Measurements from ENCODE around the gene AGTPBP1.
"Not testable (repeated sequence)": the region's sequence is repeated elsewhere in the genome, so short reads cannot be mapped to it uniquely, and the experiment has no call there.

AGTPBP1 gene

GRCh38 chr9:85741875-85742596, at the start of gene AGTPBP1:
AGTPBP1 (minus strand) TSS chr9:85741954; CDS start chr9:85712533, 29,421 bp downstream.
- peak within 1 kb of the TSS; percentile 94 for H3K4me3 ChIP-seq (ENCODE audit: low read length)
- no peaks in the 10 kb centered on the region for H3K36me3 ChIP-seq (ENCODE audit: control insufficient read depth, insufficient read depth, low read length, severe bottlenecking)
- H3K9me3 ChIP-seq (ENCODE audit: control insufficient read depth, low read length), result no peaks in the 10 kb centered on the region
- peaks cover 16% of the 10 kb centered on the region for H3K27me3 ChIP-seq (replicated peaks; ENCODE audit: control insufficient read depth, insufficient read depth, low read length)
- DNase-seq (ENCODE audit: low read depth), result peak; percentile 97
- H3K9ac ChIP-seq (ENCODE audit: low read length), result peak within 1 kb of the TSS; percentile 87
- peaks cover 23% of the 10 kb centered on the region for H3K4me1 ChIP-seq (ENCODE audit: control insufficient read depth, insufficient read depth, low read length)

GRCh38 chr9:85786116-85786515, 44.4 kb upstream of the AGTPBP1 start:
- H3K4me1 ChIP-seq (ENCODE audit: control insufficient read depth, insufficient read depth, low read length), result not testable (repeated sequence)

GRCh38 chr9:85773844-85774243, 32.1 kb upstream of the AGTPBP1 start:
- H3K36me3 ChIP-seq (ENCODE audit: control insufficient read depth, insufficient read depth, low read length, severe bottlenecking); H3K9me3 ChIP-seq (ENCODE audit: control insufficient read depth, low read length): not testable (repeated sequence)

More at GRCh38 chr9:85786116-85786515, 44.4 kb upstream of the AGTPBP1 start:
- H3K27me3 ChIP-seq (replicated peaks; ENCODE audit: control insufficient read depth, insufficient read depth, low read length); H3K4me3 ChIP-seq (ENCODE audit: low read length); H3K9me3 ChIP-seq (ENCODE audit: control insufficient read depth, low read length); H3K9ac ChIP-seq (ENCODE audit: low read length); H3K36me3 ChIP-seq (ENCODE audit: control insufficient read depth, insufficient read depth, low read length, severe bottlenecking); DNase-seq (ENCODE audit: low read depth): not testable (repeated sequence)

GRCh38 chr9:85761802-85762201, 20.0 kb upstream of the AGTPBP1 start:
- not testable (repeated sequence) for H3K9ac ChIP-seq (ENCODE audit: low read length); H3K4me3 ChIP-seq (ENCODE audit: low read length); H3K4me1 ChIP-seq (ENCODE audit: control insufficient read depth, insufficient read depth, low read length); H3K36me3 ChIP-seq (ENCODE audit: control insufficient read depth, insufficient read depth, low read length, severe bottlenecking); H3K9me3 ChIP-seq (ENCODE audit: control insufficient read depth, low read length); H3K27me3 ChIP-seq (replicated peaks; ENCODE audit: control insufficient read depth, insufficient read depth, low read length); DNase-seq (ENCODE audit: low read depth)

More at GRCh38 chr9:85773844-85774243, 32.1 kb upstream of the AGTPBP1 start:
- H3K4me1 ChIP-seq (ENCODE audit: control insufficient read depth, insufficient read depth, low read length); H3K27me3 ChIP-seq (replicated peaks; ENCODE audit: control insufficient read depth, insufficient read depth, low read length); H3K9ac ChIP-seq (ENCODE audit: low read length); DNase-seq (ENCODE audit: low read depth); H3K4me3 ChIP-seq (ENCODE audit: low read length): not testable (repeated sequence)

GRCh38 chr9:85757716-85758115, 16.0 kb upstream of the AGTPBP1 start:
- not testable (repeated sequence) for H3K27me3 ChIP-seq (replicated peaks; ENCODE audit: control insufficient read depth, insufficient read depth, low read length); H3K9me3 ChIP-seq (ENCODE audit: control insufficient read depth, low read length); H3K4me1 ChIP-seq (ENCODE audit: control insufficient read depth, insufficient read depth, low read length); H3K36me3 ChIP-seq (ENCODE audit: control insufficient read depth, insufficient read depth, low read length, severe bottlenecking); H3K4me3 ChIP-seq (ENCODE audit: low read length); H3K9ac ChIP-seq (ENCODE audit: low read length)
- peak; percentile 25 for DNase-seq (ENCODE audit: low read depth)

- DNase-seq (ENCODE audit: low read depth); H3K4me1 ChIP-seq (ENCODE audit: control insufficient read depth, insufficient read depth, low read length); H3K36me3 ChIP-seq (ENCODE audit: control insufficient read depth, insufficient read depth, low read length, severe bottlenecking); H3K9ac ChIP-seq (ENCODE audit: low read length); H3K27me3 ChIP-seq (replicated peaks; ENCODE audit: control insufficient read depth, insufficient read depth, low read length); H3K4me3 ChIP-seq (ENCODE audit: low read length); H3K9me3 ChIP-seq (ENCODE audit: control insufficient read depth, low read length): not testable (repeated sequence)
Observed at GRCh38 chr9:85756216-85756615, 14.5 kb upstream of the AGTPBP1 start.

DNA sequence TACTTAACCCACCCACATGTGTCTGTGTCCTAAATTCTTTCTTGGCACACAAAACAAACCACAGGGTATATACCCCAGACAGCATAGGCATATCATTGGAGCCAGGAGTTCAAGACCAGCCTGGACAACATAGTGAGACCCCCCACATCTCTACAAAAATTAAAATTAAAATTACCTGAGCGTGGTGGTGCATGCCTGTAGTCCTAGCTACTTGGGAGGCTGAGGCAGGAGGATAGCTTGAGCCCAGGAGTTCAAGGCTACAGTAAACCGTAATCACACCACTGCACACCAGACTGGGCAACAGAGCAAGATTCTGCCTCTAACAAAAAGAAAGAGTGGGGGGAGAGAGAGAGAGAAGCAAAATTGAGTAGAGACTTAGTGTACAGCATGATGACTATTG, 4.6 kb upstream of the AGTPBP1 start:
- H3K9me3 ChIP-seq (ENCODE audit: control insufficient read depth, low read length), result no peaks in the 10 kb centered on the region
- H3K4me3 ChIP-seq (ENCODE audit: low read length), result no peak overlapping the region
- peaks cover 26% of the 10 kb centered on the region for H3K27me3 ChIP-seq (replicated peaks; ENCODE audit: control insufficient read depth, insufficient read depth, low read length)
- H3K4me1 ChIP-seq (ENCODE audit: control insufficient read depth, insufficient read depth, low read length), result peaks cover 16% of the 10 kb centered on the region
- H3K36me3 ChIP-seq (ENCODE audit: control insufficient read depth, insufficient read depth, low read length, severe bottlenecking), result no peaks in the 10 kb centered on the region
- no peak for DNase-seq (ENCODE audit: low read depth)
- no peak overlapping the region for H3K9ac ChIP-seq (ENCODE audit: low read length)

GRCh38 chr9:85745203-85745602, 3.4 kb upstream of the AGTPBP1 start:
- Histone ChIP-seq H3K9ac (ENCODE audit: low read length) (no peak overlapping the region), H3K36me3 (ENCODE audit: control insufficient read depth, insufficient read depth, low read length, severe bottlenecking) (no peaks in the 10 kb centered on the region), H3K27me3 (replicated peaks; ENCODE audit: control insufficient read depth, insufficient read depth, low read length) (peaks cover 22% of the 10 kb centered on the region), H3K4me3 (ENCODE audit: low read length) (no peak overlapping the region), H3K9me3 (ENCODE audit: control insufficient read depth, low read length) (no peaks in the 10 kb centered on the region), H3K4me1 (ENCODE audit: control insufficient read depth, insufficient read depth, low read length) (peaks cover 23% of the 10 kb centered on the region)
- no peak for DNase-seq (ENCODE audit: low read depth)

DNA sequence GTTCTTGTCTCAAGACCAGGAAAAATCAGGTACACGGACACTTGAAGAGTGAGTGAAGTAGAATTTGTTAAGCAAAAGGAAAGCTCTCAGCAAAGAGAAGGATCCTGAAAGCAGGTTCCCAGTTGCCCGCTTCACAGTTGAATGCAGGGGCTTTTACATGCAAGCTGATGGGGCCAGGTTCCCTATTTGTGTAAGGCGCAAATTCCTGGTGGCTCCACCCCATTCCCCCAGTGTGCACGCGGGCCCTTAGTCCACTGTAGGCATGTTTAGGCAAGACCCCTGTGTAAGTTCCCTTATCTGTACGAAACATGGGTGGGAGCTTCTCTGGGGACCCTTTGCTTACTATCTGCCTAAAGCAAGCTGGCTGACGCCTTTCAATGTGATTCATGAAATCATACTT, 2.7 kb upstream of the AGTPBP1 start:
- Histone ChIP-seq H3K4me1 (ENCODE audit: control insufficient read depth, insufficient read depth, low read length) (peaks cover 23% of the 10 kb centered on the region), H3K9ac (ENCODE audit: low read length) (no peak overlapping the region), H3K4me3 (ENCODE audit: low read length) (no peak overlapping the region), H3K36me3 (ENCODE audit: control insufficient read depth, insufficient read depth, low read length, severe bottlenecking) (no peaks in the 10 kb centered on the region), H3K9me3 (ENCODE audit: control insufficient read depth, low read length) (no peaks in the 10 kb centered on the region), H3K27me3 (replicated peaks; ENCODE audit: control insufficient read depth, insufficient read depth, low read length) (peaks cover 22% of the 10 kb centered on the region)
- no peak for DNase-seq (ENCODE audit: low read depth)

DNA sequence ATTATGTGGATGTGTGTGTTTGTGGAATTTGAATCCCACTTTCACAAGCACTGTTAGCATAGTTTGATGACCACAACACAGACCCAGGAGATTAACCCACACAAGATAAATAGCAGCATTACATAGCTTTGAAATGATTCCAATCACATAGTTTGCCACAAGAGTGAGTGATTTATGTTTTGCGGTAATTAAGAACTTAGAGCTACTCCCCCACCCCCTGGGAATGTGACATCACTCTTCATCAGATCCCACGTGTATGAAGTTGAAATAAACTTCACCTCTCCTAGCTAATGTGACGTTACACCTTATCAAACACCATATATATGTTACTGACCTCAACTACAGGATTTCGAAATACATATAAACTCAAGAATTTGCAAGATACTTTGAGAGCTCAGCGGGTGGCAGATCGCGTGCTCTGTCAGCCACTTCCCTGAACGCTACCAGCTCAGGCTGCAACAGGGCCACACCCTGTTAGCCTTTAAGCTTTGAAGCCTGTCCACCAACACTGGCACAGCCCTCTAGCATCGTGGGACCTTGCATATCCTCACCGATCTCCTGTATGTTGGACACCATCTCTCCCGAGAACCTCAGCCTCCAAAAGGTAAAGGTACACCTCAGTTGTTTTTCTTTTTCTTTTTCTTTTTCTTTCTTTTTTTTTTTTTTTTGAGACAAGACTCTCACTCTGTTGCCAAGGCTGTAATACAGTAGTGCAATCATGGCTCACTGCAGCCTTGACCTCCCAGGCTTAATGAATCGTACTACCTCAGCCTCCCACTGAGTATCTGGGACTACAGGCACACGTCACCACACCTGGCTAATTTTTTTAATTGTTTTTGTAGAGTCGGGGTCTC, 1.7 kb upstream of the AGTPBP1 start:
- peaks cover 20% of the 10 kb centered on the region for H3K27me3 ChIP-seq (replicated peaks; ENCODE audit: control insufficient read depth, insufficient read depth, low read length)
- no peaks in the 10 kb centered on the region for H3K36me3 ChIP-seq (ENCODE audit: control insufficient read depth, insufficient read depth, low read length, severe bottlenecking)
- peaks cover 23% of the 10 kb centered on the region for H3K4me1 ChIP-seq (ENCODE audit: control insufficient read depth, insufficient read depth, low read length)
- DNase-seq (ENCODE audit: low read depth), result peak; percentile 34
- no peaks in the 10 kb centered on the region for H3K9me3 ChIP-seq (ENCODE audit: control insufficient read depth, low read length)
- H3K9ac ChIP-seq (ENCODE audit: low read length), result no peak overlapping the region
- no peak overlapping the region for H3K4me3 ChIP-seq (ENCODE audit: low read length)

DNA sequence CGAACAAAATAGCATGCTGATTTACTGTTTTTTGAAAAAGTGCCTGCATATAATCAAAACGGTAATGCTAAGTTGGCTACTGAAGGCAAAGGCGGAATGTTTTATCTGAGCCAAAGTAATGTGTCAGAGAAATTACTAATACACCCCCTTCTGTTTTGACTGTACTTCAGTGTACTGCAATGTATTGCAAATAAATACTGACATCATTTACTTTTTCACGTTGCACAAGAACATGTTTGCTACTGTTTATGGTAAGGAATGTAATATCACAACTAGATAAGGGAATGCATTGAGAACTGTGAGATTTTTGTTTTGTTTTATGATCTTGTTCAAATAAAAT, 813 bp upstream of the AGTPBP1 start:
- no peaks in the 10 kb centered on the region for H3K9me3 ChIP-seq (ENCODE audit: control insufficient read depth, low read length)
- DNase-seq (ENCODE audit: low read depth), result peak; percentile 58
- peaks cover 23% of the 10 kb centered on the region for H3K4me1 ChIP-seq (ENCODE audit: control insufficient read depth, insufficient read depth, low read length)
- no peaks in the 10 kb centered on the region for H3K36me3 ChIP-seq (ENCODE audit: control insufficient read depth, insufficient read depth, low read length, severe bottlenecking)
- peaks cover 16% of the 10 kb centered on the region for H3K27me3 ChIP-seq (replicated peaks; ENCODE audit: control insufficient read depth, insufficient read depth, low read length)
- H3K4me3 ChIP-seq (ENCODE audit: low read length), result peak overlapping the region; percentile 94
- peak overlapping the region; percentile 85 for H3K9ac ChIP-seq (ENCODE audit: low read length)

Measured in adipocyte (in vitro differentiated cells).